H1 (cell line): ENCODE results near the gene IGFL2. TPM values are rescaled to one million over a fixed set of nuclear protein-coding genes. Genes with fewer than 3 reads are reported as not detected.

ENCODE experiments used
- CTCF ChIA-PET: fragments of 300-600 bp; sonication (Branson Sonifier 250); formaldehyde crosslinking; loops from one replicate; lab custom pipeline; 2021; ENCODE audit not compliant: partially characterized antibody; lab: Charles Lee
- POLR2A ChIA-PET: fragments of 300-600 bp; sonication (Branson Sonifier 250); formaldehyde crosslinking; loops from one replicate; lab custom pipeline; 2021; ENCODE audit warnings: inconsistent platforms; ENCODE audit not compliant: partially characterized antibody; lab: Charles Lee
- DNase-seq, 2 experiments: peaks; one replicate each; pipeline versions ENCODE4 v3.0.0 to v3.0.0-alpha.2; 2010 to 2022; ENCODE audit warnings: low spot score in 2 of 2, low read depth in 1 of 2, mixed read lengths in 1 of 2
- FAIRE-seq: peaks from 2 replicates; lab custom pipeline; 2011; peaks lifted over from hg19 to GRCh38; lab: Jason Lieb, UNC
- H2AFZ ChIP-seq: 2 replicates; pipeline ENCODE4 v1.8.1; 2012; ENCODE audit warnings: low read length, inconsistent platforms
- H2AK5ac ChIP-seq: 2 replicates; pipeline ENCODE4 v1.6.1; 2013; ENCODE audit warnings: low read depth, low read length
- H2BK120ac ChIP-seq: replicated peaks from 2 replicates; pipeline ENCODE3; 2013; ENCODE audit warnings: low read depth, low read length, inconsistent platforms
- H2BK12ac ChIP-seq: 2 replicates; pipeline ENCODE4 v1.6.1; 2013; ENCODE audit warnings: low read depth, low read length
- H2BK15ac ChIP-seq: 2 replicates; pipeline ENCODE4 v1.6.1; 2013; ENCODE audit warnings: low read length
- H2BK20ac ChIP-seq: 2 replicates; pipeline ENCODE4 v1.6.1; 2013; ENCODE audit warnings: low read length
- H2BK5ac ChIP-seq: 2 replicates; pipeline ENCODE4 v1.6.1; 2013; ENCODE audit warnings: low read depth, low read length
- H3K14ac ChIP-seq: 2 replicates; pipeline ENCODE4 v1.6.1; 2013; ENCODE audit warnings: inconsistent platforms; ENCODE audit not compliant: insufficient read length
- H3K18ac ChIP-seq: 2 replicates; pipeline ENCODE4 v1.6.1; 2013; ENCODE audit warnings: low read length; ENCODE audit errors: extremely low read depth
- H3K23ac ChIP-seq: 2 replicates; pipeline ENCODE4 v1.6.1; 2013; ENCODE audit warnings: inconsistent platforms; ENCODE audit not compliant: insufficient read length
- H3K23me2 ChIP-seq: 2 replicates; pipeline ENCODE4 v1.6.1; 2013; ENCODE audit warnings: low read depth, low read length
- H3K27ac ChIP-seq: 2 replicates; pipeline ENCODE4 v1.6.1; 2011; ENCODE audit warnings: low read depth, low read length, inconsistent platforms
- H3K27me3 ChIP-seq, 4 experiments: replicated peaks in 1 of 4; 1 replicate in 1 of 4; 2 replicates in 3 of 4; pipeline versions ENCODE4 v1.6.1 to v1.8.1; 2011 to 2013; ENCODE audit warnings: low read length in 3 of 4, mild to moderate bottlenecking in 3 of 4, inconsistent platforms in 2 of 4, mixed read lengths in 2 of 4, moderate library complexity in 1 of 4; ENCODE audit not compliant: control insufficient read depth in 3 of 4, insufficient read depth in 3 of 4; ENCODE audit errors: extremely low read depth in 1 of 4
- H3K36me3 ChIP-seq, 4 experiments: 2 replicates each; pipeline versions ENCODE4 v1.6.1 to v1.8.1; 2011 to 2013; ENCODE audit warnings: mild to moderate bottlenecking in 4 of 4, low read length in 3 of 4, moderate library complexity in 2 of 4, control low read depth in 1 of 4, inconsistent platforms in 1 of 4; ENCODE audit not compliant: insufficient read depth in 4 of 4, control insufficient read depth in 2 of 4
- H3K4ac ChIP-seq: replicated peaks from 2 replicates; pipeline ENCODE3; 2013; ENCODE audit warnings: low read length, low read depth, mixed read lengths, inconsistent platforms; ENCODE audit not compliant: insufficient read length
- H3K4me1 ChIP-seq, 4 experiments: replicated peaks in 1 of 4; 1 replicate in 1 of 4; 2 replicates in 3 of 4; pipeline versions ENCODE4 v1.6.1 to v1.8.1; 2011 to 2013; ENCODE audit warnings: low read length in 3 of 4, inconsistent platforms in 2 of 4, mixed read lengths in 1 of 4; ENCODE audit not compliant: insufficient read depth in 4 of 4, control insufficient read depth in 3 of 4
- H3K4me2 ChIP-seq, 2 experiments: 2 replicates each; pipeline versions ENCODE4 v1.6.1 to v1.8.1; 2011 to 2013; ENCODE audit warnings: low read depth in 2 of 2, low read length in 2 of 2, control low read depth in 1 of 2, inconsistent platforms in 1 of 2, mild to moderate bottlenecking in 1 of 2; ENCODE audit not compliant: insufficient read depth in 1 of 2
- H3K4me3 ChIP-seq, 4 experiments: fragments of 200-600, 300-600 bp in 1 of 4; sonication (generic), shearing (Covaris generic), sonication (Bioruptor Twin) in 1 of 4; 2 replicates each; pipeline versions ENCODE4 v1.5.1 to v1.8.1; 2011 to 2016; ENCODE audit warnings: low read length in 4 of 4, low read depth in 3 of 4, control low read depth in 2 of 4, inconsistent platforms in 2 of 4, mild to moderate bottlenecking in 2 of 4, mixed read lengths in 1 of 4, moderate library complexity in 1 of 4; ENCODE audit not compliant: insufficient read depth in 2 of 4; ENCODE audit errors: extremely low read depth in 1 of 4
- H3K56ac ChIP-seq: replicated peaks from 2 replicates; pipeline ENCODE3; 2013; ENCODE audit warnings: low read depth, mild to moderate bottlenecking, mixed read lengths, low read length, inconsistent platforms; ENCODE audit not compliant: insufficient read length
- H3K79me1 ChIP-seq: 2 replicates; pipeline ENCODE4 v1.6.1; 2013; ENCODE audit warnings: low read depth, low read length, control low read depth
- H3K79me2 ChIP-seq, 2 experiments: 2 replicates each; pipeline versions ENCODE4 v1.6.1 to v1.8.1; 2012 to 2013; ENCODE audit warnings: low read length in 2 of 2, mild to moderate bottlenecking in 2 of 2, inconsistent platforms in 1 of 2; ENCODE audit not compliant: insufficient read depth in 2 of 2, control insufficient read depth in 1 of 2
- H3K9ac ChIP-seq, 4 experiments: replicated peaks in 1 of 4; 1 replicate in 1 of 4; 2 replicates in 3 of 4; pipeline versions ENCODE4 v1.6.1 to v1.8.1; 2011 to 2013; ENCODE audit warnings: low read depth in 3 of 4, low read length in 3 of 4, control low read depth in 2 of 4, mild to moderate bottlenecking in 2 of 4, moderate library complexity in 2 of 4, inconsistent platforms in 1 of 4; ENCODE audit errors: extremely low read depth in 1 of 4
- H3K9me3 ChIP-seq, 2 experiments: 2 replicates each; pipeline versions ENCODE4 v1.6.1 to v1.8.1; 2012 to 2013; ENCODE audit warnings: mild to moderate bottlenecking in 2 of 2, moderate library complexity in 2 of 2, control low read depth in 1 of 2, inconsistent platforms in 1 of 2, low read depth in 1 of 2, low read length in 1 of 2, mixed read lengths in 1 of 2; ENCODE audit not compliant: insufficient read depth in 2 of 2
- H4K20me1 ChIP-seq, 2 experiments: replicated peaks in 1 of 2; 2 replicates each; pipeline versions ENCODE3 to v1.8.1; 2011 to 2013; ENCODE audit warnings: inconsistent platforms in 2 of 2, low read length in 2 of 2, mild to moderate bottlenecking in 1 of 2; ENCODE audit not compliant: insufficient read depth in 2 of 2, control insufficient read depth in 1 of 2
- H4K5ac ChIP-seq: 2 replicates; pipeline ENCODE4 v1.6.1; 2013; ENCODE audit warnings: low read length, low read depth, mixed read lengths, inconsistent platforms; ENCODE audit not compliant: insufficient read length
- H4K8ac ChIP-seq: 2 replicates; pipeline ENCODE4 v1.8.0; 2013; ENCODE audit warnings: mild to moderate bottlenecking, moderate library complexity, low read length, inconsistent platforms; ENCODE audit not compliant: insufficient read depth; ENCODE audit errors: extremely low read depth
- H4K91ac ChIP-seq: replicated peaks from 2 replicates; pipeline ENCODE3; 2013; ENCODE audit warnings: low read length, mixed read lengths, inconsistent platforms; ENCODE audit not compliant: insufficient read length
- CHD1 ChIP-seq: IDR thresholded peaks from 2 replicates; pipeline ENCODE4 v1.6.1; 2012; ENCODE audit warnings: low read depth, low read length, improper control_type of control experiment
- WGBS, 2 experiments: shearing (Covaris generic) in 1 of 2; methylation state at CpG; one replicate each; pipeline versions ENCODE4 v1.1.6 to v1.1.7; 2013 to 2015; ENCODE audit warnings: low lambda C conversion rate in 2 of 2, mixed read lengths in 2 of 2, inconsistent platforms in 1 of 2, low coverage in 1 of 2, missing lambda C conversion rate in 1 of 2; ENCODE audit not compliant: insufficient replicate concordance in 2 of 2, insufficient coverage in 1 of 2, insufficient read length in 1 of 2; ENCODE audit errors: extremely low coverage in 1 of 2, missing lambda C conversion rate in 1 of 2; 5-methylcytosine and 5-hydroxymethylcytosine counted together
- polyA plus RNA-seq, 7 experiments: library from polyadenylated mRNA; depleted of rRNA in 3 of 7; stranded (reverse) in 5 of 7; unstranded in 2 of 7; fragments of >200 nt in 5 of 7; fragments of 200-250 nt in 2 of 7; gene quantifications; 1 replicate in 5 of 7; 2 replicates in 1 of 7; 4 replicates in 1 of 7; pipeline versions ENCODE4 v1.2.1 to v1.2.3, GENCODE V29; 2011 to 2013; ENCODE audit warnings: missing spikeins in 2 of 7, mixed read lengths in 2 of 7
- total RNA-seq: library from RNA; stranded (reverse); fragmentation: NEBNext Ultra II Directional; extraction: Animal tissue kit (Norgen Biotek cat#: 25700); gene quantifications from 2 replicates; pipeline ENCODE4 v1.2.1, GENCODE V29; 2021

The IGFL2 gene
- total and polyA plus RNA-seq, 2 of the 8 experiments (the other 6 are each of a cell fraction or from before 2014, with no cell fraction given) = not detected

DNA sequence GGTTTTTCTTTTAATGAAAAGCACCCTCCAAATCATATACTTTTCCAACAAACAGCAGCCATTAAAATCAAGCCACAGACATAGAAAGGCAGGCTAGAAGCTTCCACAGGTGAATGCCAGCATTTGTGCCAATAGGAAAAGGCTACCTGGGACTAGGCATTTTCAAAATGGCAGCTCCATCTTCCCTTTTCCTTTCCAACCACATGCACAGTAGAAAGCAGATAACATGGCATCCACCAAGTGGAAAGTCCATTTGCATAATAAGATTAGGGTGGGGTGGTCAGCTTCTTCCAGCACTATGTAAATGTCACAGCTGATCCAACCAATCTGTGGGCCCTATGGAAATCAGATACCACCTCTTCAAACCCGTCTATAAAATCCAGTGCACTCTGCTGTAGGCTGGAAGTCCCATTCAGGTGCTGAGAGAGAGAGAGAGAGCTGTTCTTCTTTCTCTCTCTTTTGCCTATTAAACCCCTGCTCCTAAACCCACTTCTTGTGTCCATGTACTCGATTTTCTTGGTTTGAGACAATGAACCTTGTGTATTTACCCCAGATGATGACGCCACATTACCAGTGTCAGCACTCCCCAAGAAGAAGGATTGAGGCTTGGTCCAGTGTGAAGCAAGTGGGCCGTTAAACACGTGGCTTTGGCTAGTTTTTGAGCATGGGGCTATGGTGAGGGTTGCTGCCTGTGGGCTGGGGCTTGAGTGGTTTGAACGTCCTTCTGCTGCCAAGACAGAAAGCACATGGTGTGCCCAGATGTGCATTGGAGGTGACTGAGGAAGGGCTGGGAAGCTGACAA, 57.3 kb downstream of the IGFL2 start:
- POLR2A ChIA-PET = interaction anchor here (1.5 to 1.7 kb wide), 2 partner anchors 8 to 72 kb away, joined by 3 to 5 read pairs; no protein-coding TSS in a partner anchor
- WGBS, 2 experiments = 88% methylated on average over 6 of the region's 6 CpGs; no CpG with 5 or more reads in 1 of the 2 experiments

More for the DNA sequence above, 57.3 kb downstream of the IGFL2 start:
- H2BK12ac ChIP-seq = no peak overlapping the region
- CTCF ChIA-PET = interaction anchor here (1.1 to 2.1 kb wide), 8 partner anchors 8 to 177 kb away, joined by 3 to 7 read pairs (median 5); no protein-coding TSS in a partner anchor
- no peak for TF ChIP-seq CHD1
- H3K23me2 ChIP-seq = peaks cover 3% of the 10 kb centered on the region; the same call in 1 of the 2 replicates
- no peak overlapping the region for H3K56ac ChIP-seq
- H3K4me3 ChIP-seq = no peak overlapping the region
- H2BK15ac ChIP-seq = no peak overlapping the region
- FAIRE-seq (no peak), DNase-seq (no peak)
- H4K91ac ChIP-seq = no peak overlapping the region
- no peak overlapping the region for H3K27ac ChIP-seq
- H4K5ac ChIP-seq = no peak overlapping the region
- no peak overlapping the region for H3K9ac ChIP-seq
- no peak overlapping the region for H3K14ac ChIP-seq
- no peak overlapping the region for H4K8ac ChIP-seq
- no peaks in the 10 kb centered on the region for H3K79me1 ChIP-seq
- H2AK5ac ChIP-seq = no peak overlapping the region
- H3K27me3 ChIP-seq = no peaks in the 10 kb centered on the region
- H2BK120ac ChIP-seq = no peak overlapping the region
- no peaks in the 10 kb centered on the region for H3K36me3 ChIP-seq
- H3K4ac ChIP-seq = no peak overlapping the region
- no peaks in the 10 kb centered on the region; a peak in 1 of 4 replicates for H3K9me3 ChIP-seq
- no peaks in the 10 kb centered on the region for H3K79me2 ChIP-seq
- peaks cover 0 to under 1% (median 0%) of the 10 kb centered on the region in 4 experiments; a peak in 1 of 7 replicates for H3K4me1 ChIP-seq
- H2BK20ac ChIP-seq = no peak overlapping the region
- no peak overlapping the region for H2AFZ ChIP-seq
- H3K23ac ChIP-seq = no peak overlapping the region
- no peaks in the 10 kb centered on the region for H4K20me1 ChIP-seq
- no peak overlapping the region for H3K4me2 ChIP-seq
- H2BK5ac ChIP-seq = no peak overlapping the region
- no peak overlapping the region for H3K18ac ChIP-seq
